Stimulated activated naive CD8-positive, alpha-beta T cell treated with anti-CD3 and anti-CD28 coated beads, Interleukin-15, amount 100 ng/mL, for 72 hours (primary cell): ENCODE measurements around the gene COL21A1.
"Not testable (repeated sequence)": the region's sequence is repeated elsewhere in the genome, so short reads cannot be mapped to it uniquely, and the experiment has no call there.

ENCODE experiments used
- ATAC-seq: fragments of 150-1000 bp; cut with Tn5 transposase; 2 replicates; pipeline ENCODE4 v1.10.0; 2021; ENCODE audit warnings: mild to moderate bottlenecking, moderate library complexity
- DNase-seq, 2 donors: peaks; one replicate each; pipeline ENCODE4 v3.0.0; 2021 to 2022
- H3K27ac Mint-ChIP-seq, 2 donors: one replicate each; pipeline ENCODE4 v1.8.0; 2022; ENCODE audit warnings: mild to moderate bottlenecking in 2 of 2, mixed read lengths in 2 of 2, moderate library complexity in 2 of 2
- H3K27me3 Mint-ChIP-seq: one replicate; pipeline ENCODE4 v1.8.0; 2022; ENCODE audit warnings: mixed read lengths
- H3K4me1 Mint-ChIP-seq: one replicate; pipeline ENCODE4 v1.8.0; 2022; ENCODE audit warnings: mild to moderate bottlenecking, mixed read lengths
- H3K4me3 Mint-ChIP-seq, 2 donors: one replicate each; pipeline ENCODE4 v1.8.0; 2022; ENCODE audit warnings: mild to moderate bottlenecking in 2 of 2, mixed read lengths in 2 of 2, moderate library complexity in 1 of 2
- H3K9me3 Mint-ChIP-seq, 2 donors: one replicate each; pipeline ENCODE4 v1.8.0; 2022; ENCODE audit warnings: mixed read lengths in 2 of 2

The COL21A1 gene

DNA sequence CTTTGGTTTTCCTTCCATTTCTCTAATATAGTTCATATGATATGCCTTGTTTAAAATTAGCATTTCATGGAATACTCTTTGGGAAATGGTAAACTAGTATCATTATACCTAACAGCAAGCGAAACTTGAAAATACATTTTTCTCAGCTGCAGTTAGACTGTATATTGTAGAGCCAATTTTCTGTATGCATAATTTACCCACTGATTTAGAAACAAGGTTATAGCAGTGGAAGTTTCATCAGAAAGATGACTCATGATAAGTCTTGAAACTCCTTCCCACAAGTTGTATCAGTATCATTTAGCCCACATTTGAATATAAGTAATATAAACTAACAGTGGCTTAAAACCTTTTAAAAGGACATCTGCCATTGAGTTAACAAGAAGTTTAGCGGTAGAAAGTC is 207.2 kb downstream of the COL21A1 start:
- Mint-ChIP-seq H3K4me1 (no peaks in the 10 kb centered on the region), H3K9me3 (peaks cover 11% of the 10 kb centered on the region in 2 donors), H3K4me3 (no peak overlapping the region), H3K27me3 (no peaks in the 10 kb centered on the region), H3K27ac (no peak overlapping the region)
- ATAC-seq (no peak), DNase-seq (no peak)

DNA sequence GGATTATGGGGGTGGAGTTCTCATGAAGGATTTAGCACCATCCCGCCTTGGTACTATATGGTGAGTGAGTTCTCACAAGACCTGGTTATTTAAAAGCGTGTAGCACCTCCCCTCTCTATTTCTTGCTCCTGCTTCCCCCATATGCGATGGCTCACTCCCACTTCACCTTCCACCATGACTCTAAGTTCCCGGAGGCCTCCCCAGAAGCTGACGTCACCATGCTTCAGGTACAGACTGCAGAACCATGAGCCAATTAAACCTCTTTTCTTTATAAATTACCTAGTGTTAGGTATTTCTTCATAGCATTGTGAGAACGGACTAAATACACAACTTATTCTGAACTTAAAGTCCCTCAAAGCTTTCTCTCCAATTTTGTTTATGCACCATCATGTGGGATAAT is 208.6 kb downstream of the COL21A1 start:
- H3K27ac Mint-ChIP-seq = no peak overlapping the region
- H3K4me3 Mint-ChIP-seq = no peak overlapping the region
- peaks cover 11% of the 10 kb centered on the region in 2 donors for H3K9me3 Mint-ChIP-seq
- H3K27me3 Mint-ChIP-seq = no peaks in the 10 kb centered on the region
- no peak for ATAC-seq
- H3K4me1 Mint-ChIP-seq = no peaks in the 10 kb centered on the region
- no peak for DNase-seq

DNA sequence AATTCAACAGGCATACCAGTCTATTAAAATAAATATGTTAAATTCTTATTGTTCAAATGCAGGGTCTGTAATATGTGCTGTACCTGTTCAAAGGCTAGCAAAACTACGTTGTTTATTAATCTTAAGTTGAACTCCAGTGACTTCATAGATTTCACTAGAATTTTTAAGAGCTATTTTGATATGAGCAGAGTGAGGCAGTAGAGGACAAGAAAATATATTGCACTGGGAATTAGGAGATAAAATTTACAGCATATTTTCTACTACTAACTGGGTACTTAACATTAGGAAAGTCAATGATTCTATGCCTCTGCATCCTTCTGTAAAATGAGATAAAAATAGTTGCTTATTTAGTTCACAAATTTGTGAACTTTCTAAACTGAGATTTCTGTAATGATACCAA is 209.8 kb downstream of the COL21A1 start:
- peaks cover 11% of the 10 kb centered on the region in 2 donors for H3K9me3 Mint-ChIP-seq
- H3K4me3 Mint-ChIP-seq = no peak overlapping the region
- H3K4me1 Mint-ChIP-seq = no peaks in the 10 kb centered on the region
- DNase-seq (no peak), ATAC-seq (no peak)
- H3K27me3 Mint-ChIP-seq = no peaks in the 10 kb centered on the region
- no peak overlapping the region for H3K27ac Mint-ChIP-seq

DNA sequence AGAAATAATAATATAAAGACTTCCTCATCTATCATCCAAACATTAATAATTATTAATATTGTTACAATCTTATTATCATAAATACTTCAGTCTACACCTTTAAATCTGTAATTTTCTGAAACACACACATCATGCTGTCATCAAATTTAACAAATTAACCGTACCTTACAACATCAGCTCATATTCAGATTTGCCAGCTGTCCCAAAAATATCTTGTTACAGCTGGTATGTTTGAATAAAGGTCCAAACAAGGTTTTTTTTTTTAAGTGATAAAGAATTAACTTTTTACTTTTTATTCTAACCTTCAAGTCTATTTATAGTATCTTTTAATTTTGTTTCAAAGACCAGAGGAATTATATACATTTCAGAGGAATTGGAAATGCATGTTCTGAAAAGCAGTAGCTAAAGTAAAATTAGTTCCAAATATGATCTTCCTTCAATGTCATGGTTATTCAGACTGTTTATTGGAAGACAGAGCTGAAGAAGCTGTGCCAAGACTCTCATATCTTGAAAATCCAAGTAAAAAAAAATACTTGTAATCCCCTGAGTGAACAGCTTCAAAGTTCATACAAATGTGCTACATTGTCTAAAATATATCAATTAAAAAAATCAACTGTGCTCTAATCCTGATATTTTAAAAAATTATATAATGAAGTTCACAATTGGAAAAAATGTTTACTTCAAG is 210.3 kb downstream of the COL21A1 start:
- no peaks in the 10 kb centered on the region for H3K4me1 Mint-ChIP-seq
- DNase-seq (no peak), ATAC-seq (no peak)
- H3K9me3 Mint-ChIP-seq = peaks cover 11 to 14% of the 10 kb centered on the region in 2 donors
- H3K4me3 Mint-ChIP-seq = no peak overlapping the region
- no peaks in the 10 kb centered on the region for H3K27me3 Mint-ChIP-seq
- no peak overlapping the region for H3K27ac Mint-ChIP-seq

DNA sequence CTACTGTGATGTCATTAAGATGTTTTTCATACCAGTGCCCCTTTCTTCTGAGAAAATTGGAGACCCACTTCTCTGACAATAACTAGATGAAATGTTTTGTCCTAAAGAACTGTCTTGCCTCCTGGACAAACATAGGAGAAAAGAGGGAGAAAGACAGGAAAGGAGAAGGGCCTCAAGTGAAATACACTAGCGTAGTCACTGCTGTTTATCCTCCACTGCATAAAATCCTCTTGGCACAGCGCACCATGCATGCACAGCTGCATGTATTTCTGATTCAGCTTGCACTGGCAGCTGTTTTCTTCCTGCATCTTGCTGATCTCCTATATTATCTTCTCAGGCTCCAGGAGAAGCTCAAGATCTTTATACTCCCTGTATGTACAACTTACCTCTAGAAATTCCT is 214.0 kb downstream of the COL21A1 start:
- peaks cover 4% of the 10 kb centered on the region in 2 donors for H3K9me3 Mint-ChIP-seq
- no peaks in the 10 kb centered on the region for H3K27me3 Mint-ChIP-seq
- ATAC-seq (no peak), DNase-seq (no peak)
- no peaks in the 10 kb centered on the region for H3K4me1 Mint-ChIP-seq
- H3K4me3 Mint-ChIP-seq = no peak overlapping the region
- no peak overlapping the region for H3K27ac Mint-ChIP-seq

DNA sequence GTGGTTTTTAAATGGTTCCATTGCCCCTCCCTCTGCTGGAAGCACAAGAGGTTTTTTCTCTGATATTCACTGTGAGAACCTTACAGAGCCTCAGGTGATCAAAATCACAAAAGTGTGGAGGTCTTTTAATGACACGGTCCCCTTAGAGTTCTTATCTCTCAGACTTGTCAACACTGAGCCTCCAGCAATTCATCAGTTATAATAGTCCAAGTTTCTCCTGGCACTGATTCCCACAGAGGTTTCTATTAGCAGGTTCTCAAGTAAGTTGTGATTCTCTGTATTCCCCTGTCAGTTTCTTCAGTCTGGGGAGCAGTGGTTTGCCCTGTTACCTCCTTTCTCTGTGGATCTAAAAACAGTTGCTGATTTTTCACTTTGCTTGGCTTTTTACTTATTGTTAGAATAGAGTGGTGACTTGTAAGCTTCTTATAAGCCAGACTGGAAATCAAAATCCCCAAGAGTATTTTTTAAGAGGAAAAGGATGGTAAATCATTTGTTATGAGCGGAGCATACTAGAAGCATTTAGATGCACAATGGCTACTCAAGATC is 214.6 kb downstream of the COL21A1 start:
- Mint-ChIP-seq H3K4me1 (no peaks in the 10 kb centered on the region), H3K9me3 (peaks cover 4 to 6% of the 10 kb centered on the region in 2 donors), H3K27me3 (no peaks in the 10 kb centered on the region), H3K27ac (no peak overlapping the region), H3K4me3 (no peak overlapping the region)
- DNase-seq (no peak), ATAC-seq (no peak)

DNA sequence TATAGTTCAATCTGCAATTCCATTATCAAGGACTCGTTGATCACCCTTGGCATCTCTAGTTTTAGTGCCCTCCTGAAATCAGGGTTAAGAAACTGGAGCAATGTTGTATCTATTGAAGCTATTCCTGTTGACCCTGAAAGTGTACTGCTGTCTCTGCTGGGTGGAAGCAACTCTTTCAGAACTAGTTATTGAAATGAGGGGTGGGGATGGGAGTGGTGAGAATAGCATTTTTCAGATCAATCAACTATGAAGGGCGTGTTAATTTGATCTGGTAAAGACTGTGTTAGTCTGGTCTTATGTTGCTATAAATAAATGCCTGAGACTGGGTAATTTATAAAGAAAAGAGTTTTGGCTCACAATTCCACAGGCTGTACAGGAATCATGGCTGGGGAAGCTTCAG is 219.5 kb downstream of the COL21A1 start:
- Mint-ChIP-seq H3K27me3 (no peaks in the 10 kb centered on the region), H3K4me1 (no peaks in the 10 kb centered on the region), H3K27ac (no peak overlapping the region), H3K9me3 (peaks cover 4 to 7% of the 10 kb centered on the region in 2 donors), H3K4me3 (no peak overlapping the region)
- ATAC-seq = no peak
- no peak for DNase-seq

DNA sequence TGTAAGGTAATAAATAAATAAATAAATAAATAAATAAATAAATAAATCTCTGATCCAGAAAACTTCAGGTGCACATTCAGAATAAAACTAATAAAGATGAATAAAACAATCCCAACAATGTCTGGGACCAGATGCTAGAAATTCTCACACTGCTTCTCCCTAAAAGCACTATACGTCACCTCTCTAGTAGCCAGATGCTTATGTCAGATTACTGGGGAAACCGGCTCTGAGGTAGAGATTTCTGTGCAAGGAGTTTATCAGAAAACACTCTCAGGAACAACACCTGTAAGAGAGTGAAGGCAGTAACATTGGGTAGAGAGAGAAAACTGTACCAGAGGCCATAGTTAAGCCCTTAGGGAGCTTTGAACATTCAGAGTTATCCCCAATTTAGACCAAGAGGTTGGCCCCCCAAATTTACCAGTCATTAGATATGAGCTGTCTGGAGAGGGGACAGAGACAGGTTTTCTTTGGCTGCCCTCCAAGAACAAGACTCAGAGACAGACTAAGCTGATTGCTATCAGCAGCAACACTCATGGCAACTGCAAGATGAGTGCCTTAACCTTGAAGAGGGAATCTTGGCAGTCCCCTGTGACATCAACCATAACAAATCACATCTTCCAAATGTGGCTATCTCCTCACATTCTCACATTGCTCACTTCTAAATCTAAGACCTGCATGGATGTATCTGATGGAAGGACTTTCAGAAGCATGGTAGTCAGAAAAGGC is 220.8 kb downstream of the COL21A1 start:
- ATAC-seq (no peak), DNase-seq (no peak)
- H3K27me3 Mint-ChIP-seq = no peaks in the 10 kb centered on the region
- H3K4me3 Mint-ChIP-seq = no peak overlapping the region
- H3K27ac Mint-ChIP-seq = no peak overlapping the region
- no peaks in the 10 kb centered on the region for H3K4me1 Mint-ChIP-seq
- H3K9me3 Mint-ChIP-seq = peaks cover under 1 to 7% of the 10 kb centered on the region in 2 donors

DNA sequence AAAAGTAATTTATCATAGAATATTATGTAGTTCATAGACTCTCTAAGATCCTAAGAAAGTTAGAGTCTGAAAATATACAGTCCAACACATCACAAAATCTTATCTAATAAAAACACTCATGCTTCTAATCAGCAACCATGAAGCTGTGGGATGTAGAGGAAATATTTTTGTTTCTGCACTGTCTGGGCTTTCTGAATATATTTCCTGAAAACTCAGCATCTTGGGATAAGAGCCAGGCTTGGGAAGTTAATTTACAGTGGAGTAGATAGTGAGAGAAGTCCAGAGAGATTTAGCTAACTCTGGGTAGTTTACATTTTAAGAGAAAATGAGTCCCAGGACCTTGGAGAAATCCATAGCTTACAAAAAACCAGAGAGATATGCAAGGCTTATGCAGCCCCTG is 221.6 kb downstream of the COL21A1 start:
- Mint-ChIP-seq H3K4me3 (no peak overlapping the region), H3K9me3 (peaks cover 4 to 7% of the 10 kb centered on the region in 2 donors), H3K4me1 (no peaks in the 10 kb centered on the region), H3K27ac (no peak overlapping the region), H3K27me3 (no peaks in the 10 kb centered on the region)
- no peak for DNase-seq
- no peak for ATAC-seq

DNA sequence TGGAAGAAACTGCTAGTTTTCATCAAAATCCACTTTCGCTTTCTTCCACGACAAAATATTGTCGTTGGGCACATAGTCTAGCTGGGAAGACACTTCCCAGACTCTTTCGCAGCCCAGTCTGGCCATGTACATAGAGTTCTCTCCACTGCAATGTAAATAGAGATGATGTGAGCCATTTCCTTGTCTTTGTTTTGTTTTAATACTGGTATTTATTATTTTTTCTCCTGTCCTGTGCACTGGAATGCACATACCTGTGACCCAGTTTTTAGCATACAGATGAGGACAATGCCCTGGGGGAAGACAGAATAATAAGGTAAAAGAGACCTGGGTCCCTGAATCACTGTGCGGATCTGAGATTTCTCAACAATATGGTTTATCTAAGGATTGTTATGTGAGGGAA is 222.4 kb downstream of the COL21A1 start:
- Mint-ChIP-seq H3K27me3 (no peaks in the 10 kb centered on the region), H3K27ac (no peak overlapping the region), H3K9me3 (peaks cover 4 to 7% of the 10 kb centered on the region in 2 donors), H3K4me3 (no peak overlapping the region), H3K4me1 (no peaks in the 10 kb centered on the region)
- DNase-seq (no peak), ATAC-seq (no peak)

DNA sequence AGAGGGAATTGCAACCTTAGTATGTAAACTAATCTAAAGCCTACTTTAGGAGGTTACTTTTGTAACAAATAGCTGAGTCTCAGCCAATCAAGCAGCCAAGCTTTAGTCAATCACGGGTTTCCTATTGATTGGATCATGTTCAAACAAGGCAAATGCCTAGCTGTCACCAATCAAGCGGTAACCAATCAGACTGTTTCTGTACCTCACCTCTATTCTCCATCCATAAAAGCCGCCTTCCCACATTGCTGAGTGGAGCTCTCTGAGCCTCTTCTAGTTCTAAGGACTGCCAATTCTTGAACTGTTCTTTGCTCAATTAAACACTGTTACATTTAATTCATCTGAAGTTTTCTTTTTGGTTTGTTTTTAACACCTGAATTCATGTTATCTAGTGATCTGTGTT is 223.6 kb downstream of the COL21A1 start:
- ATAC-seq = no peak
- Mint-ChIP-seq H3K9me3 (peaks cover 4 to 11% of the 10 kb centered on the region in 2 donors), H3K4me1 (no peaks in the 10 kb centered on the region)

DNA sequence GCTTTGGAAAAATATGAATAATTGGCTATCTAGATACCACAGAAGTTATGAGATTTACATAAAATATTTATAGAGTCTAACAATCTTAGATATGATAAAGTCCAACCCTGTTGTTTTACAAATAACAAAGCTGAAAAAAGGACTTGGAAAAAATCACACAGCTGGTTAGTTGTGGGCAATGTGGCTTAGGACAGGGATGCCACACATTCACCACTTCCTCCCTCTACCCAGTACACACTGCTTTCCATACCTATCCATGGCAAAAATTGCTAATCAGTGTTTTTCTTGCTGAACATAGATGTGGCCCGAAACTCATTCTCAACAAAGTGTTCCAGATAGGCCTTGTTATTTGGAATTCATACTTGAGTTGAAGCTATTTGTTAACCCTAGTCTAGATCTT is 224.7 kb downstream of the COL21A1 start:
- Mint-ChIP-seq H3K4me3 (no peak overlapping the region), H3K9me3 (peaks cover 4 to 7% of the 10 kb centered on the region in 2 donors), H3K4me1 (no peaks in the 10 kb centered on the region), H3K27me3 (no peaks in the 10 kb centered on the region), H3K27ac (no peak overlapping the region)
- ATAC-seq (no peak), DNase-seq (no peak)

More for the DNA sequence above, 223.6 kb downstream of the COL21A1 start:
- Mint-ChIP-seq H3K4me3 (no peak overlapping the region), H3K27ac (no peak overlapping the region), H3K27me3 (no peaks in the 10 kb centered on the region)
- no peak for DNase-seq

DNA sequence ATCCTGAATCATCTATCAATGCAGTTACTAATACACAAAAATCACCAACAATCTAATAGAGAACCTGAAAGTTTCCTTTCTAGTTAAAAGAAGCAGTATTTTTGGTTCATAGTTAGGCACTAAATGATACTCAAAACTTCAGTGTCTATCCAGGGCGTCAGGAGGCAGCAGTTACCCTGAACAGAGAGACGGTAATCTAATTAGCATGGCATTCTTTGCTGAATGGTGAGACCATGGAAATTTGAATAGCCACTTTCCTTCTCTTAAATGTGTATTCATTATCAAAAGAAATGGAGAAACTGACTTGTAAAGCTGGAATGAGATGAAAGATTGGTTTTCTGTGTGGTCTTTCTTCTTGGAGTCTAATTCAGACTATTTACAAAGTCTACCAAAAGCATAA is 225.4 kb downstream of the COL21A1 start:
- no peaks in the 10 kb centered on the region for H3K4me1 Mint-ChIP-seq
- no peak overlapping the region for H3K27ac Mint-ChIP-seq
- DNase-seq (no peak), ATAC-seq (no peak)
- peaks cover 4 to 7% of the 10 kb centered on the region in 2 donors for H3K9me3 Mint-ChIP-seq
- no peak overlapping the region for H3K4me3 Mint-ChIP-seq
- H3K27me3 Mint-ChIP-seq = no peaks in the 10 kb centered on the region

DNA sequence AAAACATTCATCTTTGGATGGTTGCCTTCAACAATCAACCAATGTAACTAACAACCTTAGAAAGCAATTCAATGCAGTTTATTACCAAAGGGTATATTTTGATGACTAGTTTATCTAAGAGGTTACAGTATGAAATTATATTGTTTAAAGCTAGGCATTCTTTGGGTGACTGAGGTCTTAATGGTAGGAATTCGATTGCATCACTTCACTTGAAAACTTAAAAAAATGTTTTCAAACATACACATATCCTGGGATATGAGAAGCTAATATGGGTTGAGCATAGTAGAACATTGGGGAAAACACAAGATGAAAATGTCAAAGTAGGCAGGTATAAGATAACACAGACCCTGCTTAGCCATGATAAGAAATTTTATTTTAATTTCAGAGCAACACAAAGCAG is 227.4 kb downstream of the COL21A1 start:
- H3K27ac Mint-ChIP-seq = no peak overlapping the region
- H3K27me3 Mint-ChIP-seq = no peaks in the 10 kb centered on the region
- no peaks in the 10 kb centered on the region for H3K4me1 Mint-ChIP-seq
- peaks cover 15 to 16% of the 10 kb centered on the region in 2 donors for H3K9me3 Mint-ChIP-seq
- DNase-seq (no peak), ATAC-seq (no peak)
- no peak overlapping the region for H3K4me3 Mint-ChIP-seq

DNA sequence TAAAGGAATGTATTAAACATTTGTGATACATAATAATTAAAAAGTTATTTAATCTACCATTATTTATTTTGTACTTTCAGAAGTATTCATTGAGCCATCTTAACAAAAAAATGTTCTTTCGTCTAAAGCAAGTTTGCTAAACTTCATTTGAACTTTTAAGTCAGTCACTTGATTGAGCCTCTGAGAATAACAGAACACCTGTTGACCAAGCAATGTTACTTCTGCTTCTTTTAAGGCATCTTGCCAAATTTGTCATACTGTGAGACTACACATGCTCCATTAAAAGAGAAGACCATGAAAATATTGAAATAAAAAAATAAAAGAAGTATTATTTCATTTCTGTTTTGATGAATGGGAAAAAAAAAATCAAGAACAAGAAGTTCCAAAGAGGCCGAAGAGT is 230.2 kb downstream of the COL21A1 start:
- Mint-ChIP-seq H3K4me3 (no peak overlapping the region), H3K4me1 (no peaks in the 10 kb centered on the region), H3K27ac (no peak overlapping the region), H3K27me3 (no peaks in the 10 kb centered on the region), H3K9me3 (peaks cover 15 to 20% of the 10 kb centered on the region in 2 donors)
- ATAC-seq = no peak
- DNase-seq = no peak

DNA sequence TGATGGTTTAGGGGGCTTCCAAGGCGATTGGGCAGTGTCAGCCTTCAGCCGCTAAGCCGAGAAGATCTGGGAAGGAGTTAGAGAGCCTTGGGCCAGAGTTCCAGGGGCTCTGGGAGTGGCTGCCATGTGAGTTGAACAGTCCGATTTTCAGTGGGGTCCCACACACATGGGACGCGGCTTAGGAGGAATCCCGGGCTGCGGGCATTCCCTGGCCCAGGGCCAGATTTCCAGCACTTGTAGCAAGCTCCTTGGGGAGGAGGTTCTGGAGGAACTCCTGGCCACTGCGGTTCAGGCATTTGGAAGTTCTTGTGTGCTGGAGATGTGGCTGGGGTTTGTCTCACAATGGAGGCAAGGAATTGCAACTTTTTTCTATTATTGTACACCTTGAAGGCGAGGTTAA is 233.3 kb downstream of the COL21A1 start:
- H3K27ac Mint-ChIP-seq, ATAC-seq, H3K4me3 Mint-ChIP-seq, H3K4me1 Mint-ChIP-seq, H3K27me3 Mint-ChIP-seq, DNase-seq: not testable (repeated sequence)
- peaks cover 13 to 16% of the 10 kb centered on the region in 2 donors for H3K9me3 Mint-ChIP-seq
